Suprapubic skin (tissue), 3 donors: ENCODE measurements around the gene CCR8.

Experiments
- POLR2A ChIP-seq, 2 donors: fragments of 450-650 bp; IDR thresholded peaks; one replicate each; pipeline ENCODE4 v1.6.1; 2017; ENCODE audit warnings: antibody characterized with exemption in 2 of 2, mild to moderate bottlenecking in 2 of 2, moderate library complexity in 2 of 2
- TF ChIP-seq, protein P1 (sequence below), 2 donors: fragments of 200-600 bp in 1 of 2; fragments of 450-650 bp in 1 of 2; sonication (generic) in 1 of 2; IDR thresholded peaks; one replicate each; pipeline ENCODE4 v1.5.1; 2016 to 2019; ENCODE audit warnings: antibody characterized with exemption in 2 of 2, mild to moderate bottlenecking in 1 of 2, moderate library complexity in 1 of 2

DNA sequence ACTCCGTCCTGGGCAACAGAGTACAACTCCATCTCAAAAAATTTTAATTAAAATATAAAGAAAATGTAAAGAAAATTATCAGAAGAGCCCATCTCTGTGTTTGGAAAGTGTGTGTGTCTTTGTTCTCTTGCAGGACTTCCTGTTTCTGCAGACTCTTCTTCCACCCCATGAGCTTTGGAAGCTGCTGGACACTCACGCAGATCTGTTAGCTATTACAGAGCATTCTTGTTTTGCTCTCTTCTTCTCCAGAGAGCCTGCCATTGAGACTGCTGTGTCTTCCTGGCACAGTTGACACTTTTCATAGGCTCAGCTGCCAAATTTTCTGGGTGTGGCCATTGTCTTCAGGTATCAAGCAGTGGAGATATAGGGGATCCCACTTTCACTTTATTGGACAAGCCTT lies 6.0 kb upstream of the CCR8 start:
- TF ChIP-seq, protein P1, sequence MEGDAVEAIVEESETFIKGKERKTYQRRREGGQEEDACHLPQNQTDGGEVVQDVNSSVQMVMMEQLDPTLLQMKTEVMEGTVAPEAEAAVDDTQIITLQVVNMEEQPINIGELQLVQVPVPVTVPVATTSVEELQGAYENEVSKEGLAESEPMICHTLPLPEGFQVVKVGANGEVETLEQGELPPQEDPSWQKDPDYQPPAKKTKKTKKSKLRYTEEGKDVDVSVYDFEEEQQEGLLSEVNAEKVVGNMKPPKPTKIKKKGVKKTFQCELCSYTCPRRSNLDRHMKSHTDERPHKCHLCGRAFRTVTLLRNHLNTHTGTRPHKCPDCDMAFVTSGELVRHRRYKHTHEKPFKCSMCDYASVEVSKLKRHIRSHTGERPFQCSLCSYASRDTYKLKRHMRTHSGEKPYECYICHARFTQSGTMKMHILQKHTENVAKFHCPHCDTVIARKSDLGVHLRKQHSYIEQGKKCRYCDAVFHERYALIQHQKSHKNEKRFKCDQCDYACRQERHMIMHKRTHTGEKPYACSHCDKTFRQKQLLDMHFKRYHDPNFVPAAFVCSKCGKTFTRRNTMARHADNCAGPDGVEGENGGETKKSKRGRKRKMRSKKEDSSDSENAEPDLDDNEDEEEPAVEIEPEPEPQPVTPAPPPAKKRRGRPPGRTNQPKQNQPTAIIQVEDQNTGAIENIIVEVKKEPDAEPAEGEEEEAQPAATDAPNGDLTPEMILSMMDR (IDR thresholded peaks at IDR 0.05), result no peak
- no peak for TF ChIP-seq POLR2A (IDR thresholded peaks at IDR 0.05)
